GM23248 (cell line): ENCODE results near the gene FOXD1.

Experiments used
- EZH2 ChIP-seq: fragments of 200-600 bp; sonication (generic); IDR thresholded peaks from 2 replicates; pipeline ENCODE4 v1.6.1; 2018; ENCODE audit warnings: antibody characterized with exemption, mild to moderate bottlenecking; ENCODE audit not compliant: insufficient read depth, poor library complexity, severe bottlenecking
- EZH2phosphoT487 ChIP-seq: fragments of 200-600 bp; sonication (generic); IDR thresholded peaks from 2 replicates; pipeline ENCODE4 v1.6.1; 2018; ENCODE audit warnings: antibody characterized with exemption, moderate library complexity, mild to moderate bottlenecking, low read depth; ENCODE audit not compliant: insufficient read depth

DNA sequence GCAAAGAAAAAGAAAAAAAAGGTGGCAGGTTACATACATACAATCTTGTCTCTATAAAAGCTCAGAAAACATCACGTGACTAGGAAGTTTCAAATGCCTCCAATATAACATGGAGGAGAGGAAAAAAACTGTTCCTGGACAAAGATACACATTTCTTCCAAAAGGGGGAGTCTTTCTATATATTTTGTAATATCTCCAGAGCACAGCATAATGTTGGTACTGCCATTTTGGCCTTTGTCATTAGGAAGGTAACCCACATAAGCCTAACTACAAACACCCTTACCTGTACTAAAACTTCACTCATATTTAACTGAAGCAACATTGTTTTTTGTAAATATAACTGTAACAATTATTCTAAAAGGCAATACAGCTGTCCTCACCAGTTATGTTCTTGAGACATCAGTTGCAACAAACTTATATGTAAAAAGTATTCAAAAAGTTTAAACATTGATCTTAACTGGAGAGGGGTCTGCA lies 48.4 kb upstream of the FOXD1 start:
- no peak for TF ChIP-seq EZH2
- no peak for TF ChIP-seq EZH2phosphoT487
